Left lobe of liver (tissue), 2 donors: ENCODE data around the gene TBC1D22A. TPM values are rescaled to one million over a fixed set of nuclear protein-coding genes. Genes with fewer than 3 reads are reported as not detected.

Experiments used
- ATAC-seq: fragments of 200-7000 bp; cut with Tn5 transposase; one replicate; pipeline ENCODE4 v1.9.1; 2020; ENCODE audit warnings: mild to moderate bottlenecking, moderate library complexity
- DNase-seq: peaks from one replicate; pipeline ENCODE4 v3.0.0-alpha.2; 2020; ENCODE audit warnings: low spot score
- total RNA-seq: library from RNA; stranded (reverse); gene quantifications from one replicate; pipeline ENCODE4 v1.2.1, GENCODE V29; 2021
- donor health status: DM: no; HTN: no; CAD: no; lungs with moderate emphysema.
- donor health status: DM: no; HTN: yes; CAD: no.

Gene TBC1D22A
- total RNA-seq, 1 donor from 2014 or later, result 12.4 TPM

DNA sequence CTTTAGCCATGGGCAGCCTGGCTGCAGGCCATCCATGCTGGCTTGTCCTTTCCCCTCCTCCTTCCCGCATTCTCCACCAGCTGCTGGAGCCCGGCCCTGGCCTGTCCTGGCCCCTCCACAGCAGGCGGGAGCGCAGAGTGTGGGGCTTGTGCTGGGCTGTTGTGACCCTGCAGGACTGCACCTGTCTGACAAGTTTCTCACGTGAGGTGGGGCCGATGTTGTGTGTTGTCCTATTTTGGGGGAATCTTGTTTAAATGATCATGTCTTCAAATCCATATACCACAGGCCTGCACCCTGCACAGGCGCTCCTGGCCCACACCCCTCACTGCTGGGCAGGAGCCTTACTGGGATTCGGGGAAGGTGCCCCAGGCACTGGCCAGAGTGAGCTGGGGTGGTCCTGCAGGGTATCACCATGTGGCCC, 30.4 kb downstream of the TBC1D22A start:
- DNase-seq, result no peak
- peak; percentile 24 for ATAC-seq

DNA sequence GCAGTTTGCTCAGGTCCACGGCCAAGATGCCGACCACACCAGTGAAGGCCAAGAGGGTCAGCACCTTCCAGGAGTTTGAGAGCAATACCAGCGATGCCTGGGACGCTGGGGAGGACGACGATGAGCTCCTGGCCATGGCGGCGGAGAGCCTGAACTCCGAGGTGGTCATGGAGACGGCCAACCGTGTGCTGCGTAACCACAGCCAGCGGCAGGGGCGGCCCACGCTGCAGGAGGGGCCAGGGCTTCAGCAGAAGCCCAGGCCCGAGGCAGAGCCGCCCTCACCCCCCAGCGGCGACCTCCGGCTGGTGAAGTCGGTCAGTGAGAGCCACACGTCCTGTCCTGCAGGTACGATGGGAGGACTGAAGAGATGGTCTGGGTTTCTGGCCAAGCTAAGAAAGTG, 31.0 kb downstream of the TBC1D22A start:
- ATAC-seq, result no peak
- DNase-seq, result no peak

DNA sequence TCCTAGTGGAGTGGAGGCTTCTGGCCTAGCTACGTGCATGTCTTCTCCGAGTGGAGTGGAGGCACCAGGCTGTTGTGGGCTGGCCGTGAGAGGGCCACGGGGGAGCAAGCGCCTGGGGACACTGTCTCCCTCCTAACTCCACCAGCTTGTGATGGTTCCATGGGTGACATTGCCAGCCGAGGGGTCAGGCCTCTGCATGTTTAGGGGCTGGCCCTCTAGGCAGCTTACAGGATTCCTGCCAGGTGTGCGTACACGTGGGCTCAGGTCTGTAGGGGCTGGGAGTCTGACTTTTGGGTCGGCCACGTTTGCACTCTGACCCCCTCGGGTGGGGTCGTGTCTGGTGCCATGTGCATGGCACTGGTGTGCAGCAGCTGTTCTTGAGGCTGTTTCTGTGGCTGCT, 31.6 kb downstream of the TBC1D22A start:
- ATAC-seq (no peak), DNase-seq (no peak)

DNA sequence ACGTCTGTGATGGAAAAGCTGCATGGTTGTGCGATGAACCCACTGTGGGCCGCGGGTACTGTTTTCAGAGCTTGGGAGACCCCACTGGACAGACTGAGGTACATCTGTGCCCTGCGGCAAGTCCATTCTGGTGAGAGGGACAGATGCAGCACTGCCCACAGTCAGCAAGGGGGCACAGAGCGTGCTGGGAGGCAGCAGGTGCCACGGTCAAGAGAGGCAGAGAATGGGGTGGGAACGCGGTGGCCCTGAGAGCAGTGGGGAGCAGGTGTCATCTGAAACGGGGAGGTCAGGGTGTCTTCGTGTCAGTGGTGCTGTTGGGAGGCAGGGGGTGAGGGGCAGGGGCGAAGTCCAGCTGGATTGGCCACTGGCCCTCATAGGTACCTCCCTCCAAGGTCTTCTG, 32.0 kb downstream of the TBC1D22A start:
- no peak for DNase-seq
- no peak for ATAC-seq

DNA sequence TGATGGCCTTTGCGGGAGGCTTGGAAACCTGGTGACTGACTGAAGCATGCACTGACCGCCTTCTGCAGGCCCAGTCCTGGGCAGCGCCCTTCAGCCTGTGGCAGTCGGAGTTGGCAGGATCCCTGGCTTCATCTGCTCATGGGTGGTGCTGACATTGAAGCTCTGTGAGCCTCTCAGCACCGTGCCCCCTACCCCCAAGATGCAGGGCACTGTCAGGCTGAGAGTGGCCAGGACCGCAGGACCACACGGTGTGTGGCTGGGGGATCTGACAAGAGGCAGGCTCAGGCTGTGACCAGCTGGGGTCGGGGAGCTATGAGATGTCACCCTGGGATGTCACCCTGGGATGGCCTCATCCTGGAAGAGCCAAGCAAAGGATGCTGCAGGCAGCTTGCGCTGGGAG, 32.7 kb downstream of the TBC1D22A start:
- no peak for DNase-seq

DNA sequence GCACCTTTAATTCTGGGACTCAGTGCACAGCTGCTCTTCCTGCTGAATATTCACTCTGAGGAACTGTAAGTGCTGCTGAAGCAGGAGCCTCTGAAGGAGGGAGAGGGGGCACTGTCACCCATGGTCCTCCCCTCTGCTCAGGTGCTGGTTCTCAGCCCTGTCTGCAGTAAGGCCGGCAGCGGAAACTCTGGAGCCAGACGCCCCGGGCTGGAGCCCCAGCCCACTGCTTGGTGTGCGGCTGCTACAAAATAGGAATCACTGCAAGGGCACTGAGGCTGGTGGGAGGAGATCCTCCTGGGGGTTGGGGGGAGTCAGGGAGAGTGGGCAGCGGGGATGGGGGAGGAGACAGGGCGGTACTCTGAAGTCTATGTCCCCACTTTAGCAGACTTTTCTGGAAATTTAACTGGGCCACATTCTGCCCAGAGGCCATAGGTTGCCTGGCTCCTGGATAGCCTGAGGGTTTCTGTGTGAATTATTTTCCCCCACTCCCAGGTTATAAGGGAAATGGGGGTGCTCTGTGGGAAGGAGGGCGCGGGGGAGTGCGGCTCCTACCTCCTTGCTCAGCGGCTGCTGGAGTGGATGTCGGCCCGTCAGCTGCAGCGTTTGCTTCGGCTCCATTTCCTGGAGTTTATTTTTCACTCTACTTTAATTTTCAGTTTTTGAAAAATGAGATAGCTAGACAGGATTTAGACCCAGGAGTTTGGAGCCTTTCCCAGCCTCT, 33.6 kb downstream of the TBC1D22A start:
- DNase-seq, result no peak
- ATAC-seq, result no peak

More for the DNA sequence above, 32.7 kb downstream of the TBC1D22A start:
- no peak for ATAC-seq

DNA sequence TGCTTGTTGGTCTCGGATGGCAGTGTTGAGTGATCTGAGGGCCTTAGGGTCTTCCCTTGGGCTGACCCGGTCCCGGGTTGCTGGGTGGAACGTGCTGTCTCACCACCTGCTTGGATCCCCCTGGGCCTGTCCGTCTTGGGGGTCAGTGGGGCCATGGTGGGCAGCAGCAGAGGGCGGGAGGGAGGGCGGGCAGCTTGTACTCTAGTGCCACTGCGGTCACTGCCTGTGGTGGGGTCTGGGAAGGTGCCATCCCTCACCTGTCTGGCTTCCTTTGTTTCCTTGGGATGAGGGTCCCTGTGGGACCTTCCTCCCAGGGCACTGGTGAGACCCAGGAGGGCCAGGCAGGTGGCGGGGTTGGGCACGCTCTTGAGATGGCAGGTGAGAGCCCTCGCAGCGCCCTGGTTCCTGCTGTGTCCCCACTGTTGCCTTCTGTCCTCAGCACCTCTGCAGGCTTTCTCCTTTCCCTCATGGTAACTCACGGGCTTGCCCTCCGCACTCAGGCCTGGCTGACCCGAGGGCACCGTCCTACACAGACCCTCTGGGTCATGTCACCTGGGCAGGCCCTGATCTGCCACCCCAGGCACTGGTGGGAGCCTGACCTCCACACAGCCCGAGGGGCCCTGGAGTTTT, 34.2 kb downstream of the TBC1D22A start:
- ATAC-seq (no peak), DNase-seq (no peak)

DNA sequence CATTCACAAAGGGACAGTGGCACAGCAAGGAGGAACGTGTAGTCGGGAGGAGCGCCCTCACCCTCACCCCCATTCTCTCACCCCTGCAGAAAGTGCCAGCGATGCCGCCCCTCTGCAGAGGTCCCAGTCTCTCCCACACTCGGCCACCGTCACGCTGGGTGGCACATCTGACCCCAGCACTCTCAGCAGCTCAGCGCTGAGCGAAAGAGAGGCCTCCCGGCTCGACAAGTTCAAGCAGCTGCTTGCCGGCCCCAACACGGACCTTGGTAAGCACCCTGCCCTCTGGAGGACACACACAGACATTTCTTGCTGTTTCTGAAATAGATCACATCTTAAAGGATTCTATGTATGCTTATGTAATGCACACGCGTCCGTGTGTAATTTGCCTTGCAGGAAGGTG, 34.9 kb downstream of the TBC1D22A start:
- DNase-seq (no peak), ATAC-seq (no peak)

DNA sequence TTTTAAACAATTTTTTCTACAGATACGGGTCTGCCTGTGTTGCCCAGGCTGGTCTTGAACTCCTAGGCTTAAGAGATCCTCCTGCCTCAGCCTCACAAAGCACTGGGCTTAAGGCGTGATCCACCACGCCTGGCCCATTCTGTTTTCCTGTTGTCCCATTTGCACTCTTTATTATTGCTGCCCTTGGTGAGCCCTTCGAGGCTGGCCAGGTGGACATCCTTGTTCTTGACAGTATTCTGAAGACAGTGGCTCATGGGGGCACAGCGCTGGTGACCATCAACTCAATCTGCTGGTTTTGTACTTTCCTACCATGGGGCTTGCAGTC, 35.6 kb downstream of the TBC1D22A start:
- ATAC-seq, result no peak
- DNase-seq, result no peak

DNA sequence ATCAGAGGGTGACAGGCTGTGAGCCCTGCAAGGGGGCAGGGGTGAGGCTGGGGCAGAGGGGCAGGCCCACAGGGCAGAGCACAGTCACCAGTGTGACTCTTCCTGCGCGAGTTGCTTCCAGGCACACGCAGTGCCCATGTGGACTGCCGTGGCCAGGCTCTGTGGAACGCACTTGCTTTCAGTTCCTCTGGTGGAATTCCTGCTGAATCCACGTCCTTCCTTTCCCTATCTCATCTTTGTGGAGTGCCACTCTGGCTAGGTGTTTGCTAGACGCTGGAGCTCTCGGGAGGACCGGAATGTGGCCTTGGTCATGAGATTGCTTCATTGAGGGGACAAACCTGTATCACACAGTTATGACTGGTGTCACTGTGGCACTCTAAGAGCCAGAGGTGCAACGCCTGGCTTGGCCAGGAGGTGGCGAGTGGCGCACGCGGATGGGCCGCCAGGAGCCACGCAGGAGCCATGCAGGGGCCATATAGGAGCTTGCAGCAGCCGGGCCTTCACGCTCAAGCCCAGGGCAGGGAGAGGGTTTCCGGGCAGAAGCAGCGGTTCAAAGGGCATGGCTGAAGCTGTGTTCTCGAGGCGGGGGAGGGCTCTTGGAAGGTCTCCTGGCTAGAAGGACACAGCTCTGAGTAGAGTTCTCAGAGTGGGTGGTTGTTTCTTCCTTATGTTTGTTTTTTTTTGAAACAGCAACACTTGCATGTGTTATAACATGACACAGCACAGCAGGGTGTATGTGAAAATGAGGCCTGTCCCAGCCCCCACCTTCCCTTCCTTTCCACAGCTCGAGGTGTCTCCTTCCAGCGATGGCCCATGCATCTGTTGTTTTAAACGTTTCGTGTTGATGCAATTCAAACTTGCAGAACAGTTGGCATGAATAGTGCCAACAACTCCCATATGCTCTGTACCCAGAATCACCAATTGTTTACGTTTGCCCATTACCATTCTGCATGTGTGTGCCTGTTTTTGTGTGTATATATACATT, 36.2 kb downstream of the TBC1D22A start:
- DNase-seq (peak; percentile 94), ATAC-seq (peak; percentile 95)

DNA sequence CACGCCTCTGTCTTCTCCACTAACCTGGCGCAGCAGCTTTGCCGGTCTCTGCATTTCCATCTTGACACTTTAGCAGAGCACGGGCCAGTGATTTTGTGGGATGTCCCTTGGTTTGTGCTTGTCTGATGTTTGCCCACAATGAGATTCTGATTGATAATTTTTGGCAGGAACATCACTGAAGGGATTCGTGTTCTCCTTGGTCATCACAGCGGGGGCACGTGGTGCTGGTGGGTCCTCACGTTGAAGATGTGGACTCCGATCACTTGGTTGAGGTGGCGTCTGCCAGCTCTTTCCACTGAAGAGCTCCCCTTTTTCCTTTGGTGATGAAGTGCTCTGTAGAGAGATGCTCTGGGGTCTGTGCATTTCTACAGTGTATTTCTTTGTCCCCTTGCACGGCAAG, 37.2 kb downstream of the TBC1D22A start:
- ATAC-seq (no peak), DNase-seq (no peak)

DNA sequence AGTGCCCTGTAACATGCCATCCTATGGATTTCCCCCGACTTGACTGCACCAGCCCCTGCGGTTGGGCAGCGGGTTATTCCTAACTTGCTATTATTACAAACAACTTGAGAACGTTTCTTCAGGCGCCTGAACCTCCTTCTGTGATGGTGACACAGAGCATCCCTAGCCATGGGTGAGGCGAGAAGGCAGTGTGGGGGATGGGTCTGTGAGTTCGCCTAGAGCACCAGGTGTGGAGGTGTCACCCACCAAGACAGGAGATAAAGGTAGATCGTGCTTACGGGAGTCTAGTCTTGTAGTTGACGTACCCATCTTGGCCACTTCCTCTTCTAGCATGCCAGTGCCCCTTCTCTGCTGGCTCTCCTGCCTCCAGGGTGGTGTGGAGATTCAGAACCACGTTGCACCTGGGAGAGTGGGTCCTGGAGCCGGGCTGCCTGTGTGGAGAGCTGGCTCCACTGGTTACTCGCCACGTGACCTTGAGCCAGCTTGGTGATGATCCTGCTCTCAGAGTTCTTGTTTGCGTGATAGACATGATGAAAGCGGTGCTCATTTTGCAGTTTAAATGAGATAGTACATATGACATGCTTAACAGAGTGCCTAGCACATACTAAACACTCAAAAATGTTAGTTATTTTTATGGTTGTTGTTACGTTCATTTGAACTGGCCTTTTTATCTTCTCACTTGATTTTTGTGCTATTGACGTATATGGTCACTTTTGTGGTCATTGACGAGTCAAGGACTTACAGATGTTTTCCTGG, 37.8 kb downstream of the TBC1D22A start:
- no peak for ATAC-seq
- no peak for DNase-seq

DNA sequence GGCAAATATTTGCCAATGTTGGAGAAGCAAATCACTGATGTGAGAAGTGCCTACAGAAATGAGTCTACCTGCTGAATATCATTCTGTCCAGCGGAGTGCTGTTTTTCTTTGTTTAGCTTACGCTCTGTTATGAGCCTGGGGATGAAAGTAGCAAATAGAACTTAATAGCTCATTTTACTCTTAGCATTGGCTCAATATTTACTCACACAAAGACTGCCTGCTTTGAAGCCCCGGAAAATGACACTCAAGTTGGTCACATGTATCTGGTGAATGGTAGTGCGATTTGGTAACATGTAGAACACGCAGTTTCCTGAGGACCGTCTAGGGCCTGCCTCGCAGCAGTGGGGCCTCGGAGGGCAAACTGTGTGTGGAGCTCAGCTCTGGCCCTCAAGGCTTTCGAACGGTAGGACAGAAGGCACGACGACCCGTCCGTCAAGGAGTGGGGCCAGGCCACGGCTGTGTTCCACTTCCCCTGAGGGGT, 38.9 kb downstream of the TBC1D22A start:
- DNase-seq, result no peak
- no peak for ATAC-seq

DNA sequence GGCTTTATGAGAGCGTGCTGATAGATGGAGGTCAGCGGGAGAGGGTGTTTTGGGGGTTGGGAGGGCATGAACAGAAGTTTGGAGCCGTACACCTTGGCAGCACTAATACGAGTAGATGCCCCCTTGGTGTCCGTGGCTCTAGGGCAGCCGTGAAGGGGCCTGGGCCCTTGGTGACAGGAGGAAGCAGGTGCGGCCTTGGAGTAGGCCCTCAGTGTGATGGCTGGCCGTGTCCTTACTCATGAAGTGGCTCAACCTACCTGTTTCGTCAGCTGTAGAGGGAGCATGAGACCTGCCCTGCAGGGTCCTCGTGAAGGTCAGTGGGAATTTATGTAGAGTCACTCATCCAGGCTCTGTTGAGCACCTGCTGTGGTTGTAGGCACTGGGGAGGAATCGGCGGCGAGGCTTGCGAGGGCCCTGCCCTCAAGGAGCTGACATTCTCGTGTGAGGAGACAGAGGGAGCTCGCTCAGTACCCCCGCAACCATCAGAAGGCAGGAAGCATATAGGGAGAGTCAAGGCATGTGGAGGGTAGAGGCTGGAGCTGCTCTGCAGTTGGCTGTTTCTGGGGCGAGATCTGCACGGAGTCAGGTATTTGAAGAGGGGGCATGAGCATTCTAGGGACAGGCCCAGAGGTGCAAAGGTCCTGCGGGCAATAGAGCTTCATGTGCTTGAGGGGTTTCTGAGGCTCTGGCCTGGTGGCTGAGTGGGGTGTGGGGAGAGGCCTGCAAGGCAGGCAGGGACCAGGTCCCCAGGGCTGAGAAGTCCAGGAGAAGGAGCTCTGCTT, 39.6 kb downstream of the TBC1D22A start:
- no peak for ATAC-seq

DNA sequence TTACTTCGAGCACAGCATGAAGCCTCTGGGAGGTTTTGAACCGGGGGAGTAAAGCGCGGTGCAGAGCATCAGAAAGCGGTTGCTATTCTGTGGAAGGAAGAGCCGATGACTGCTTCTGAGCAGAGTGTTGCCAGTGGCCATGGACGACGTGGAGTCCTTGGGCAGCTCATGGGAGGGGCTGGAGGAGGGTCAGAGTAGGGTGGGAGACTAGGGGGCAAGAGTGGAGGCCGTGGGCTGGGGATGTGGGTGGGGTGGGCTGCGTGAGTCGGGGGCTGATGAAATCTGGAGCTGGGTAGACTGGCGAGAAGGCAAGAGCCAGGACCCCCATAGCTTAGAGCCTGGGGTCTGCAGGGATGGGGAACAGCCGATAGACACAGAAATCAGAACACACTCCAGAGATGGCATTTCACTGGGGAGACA, 40.2 kb downstream of the TBC1D22A start:
- ATAC-seq (no peak), DNase-seq (no peak)

More for the DNA sequence above, 39.6 kb downstream of the TBC1D22A start:
- no peak for DNase-seq

DNA sequence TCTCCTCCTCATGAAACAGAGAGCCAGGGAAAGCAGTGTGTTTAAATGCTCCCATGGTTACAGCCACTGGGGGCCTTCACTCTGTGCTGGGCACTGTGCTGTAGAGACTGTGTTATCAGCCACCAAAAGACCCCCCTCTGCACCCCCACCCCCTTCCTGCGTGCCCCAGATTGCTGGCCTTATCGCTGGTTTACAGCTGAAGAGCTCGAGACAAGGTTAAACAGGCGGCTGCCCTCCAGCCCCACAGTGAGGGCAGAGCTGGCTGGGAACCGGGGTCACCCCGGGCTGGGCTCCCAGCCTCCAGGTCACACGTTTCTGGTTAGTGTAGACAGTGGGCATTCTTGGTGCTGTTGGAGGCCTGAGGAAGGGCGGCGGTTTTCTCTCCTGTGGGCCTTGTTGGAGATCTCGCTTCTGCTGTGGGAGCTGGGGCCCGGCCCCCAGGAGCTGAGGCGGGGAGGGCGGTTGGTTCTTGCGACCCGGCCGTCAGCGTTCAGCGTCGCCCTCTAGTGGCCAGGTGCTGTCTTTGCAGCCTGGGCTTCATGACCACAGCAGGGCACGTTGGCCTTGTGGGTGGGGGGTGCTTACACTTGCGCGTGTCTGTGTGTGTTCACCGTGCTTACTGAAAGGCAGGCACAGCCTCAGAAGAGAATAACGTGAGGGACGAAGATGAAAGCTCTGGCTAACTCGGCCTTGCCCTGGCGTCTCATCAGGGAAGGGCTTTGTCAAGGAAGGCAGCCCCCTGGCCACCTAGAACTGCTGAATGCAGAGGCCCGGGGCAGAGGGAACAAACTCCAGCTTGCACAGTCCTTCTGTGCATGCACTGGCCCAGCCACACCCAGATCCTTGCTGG, 40.8 kb downstream of the TBC1D22A start:
- ATAC-seq (peak; percentile 74), DNase-seq (peak; percentile 69)

DNA sequence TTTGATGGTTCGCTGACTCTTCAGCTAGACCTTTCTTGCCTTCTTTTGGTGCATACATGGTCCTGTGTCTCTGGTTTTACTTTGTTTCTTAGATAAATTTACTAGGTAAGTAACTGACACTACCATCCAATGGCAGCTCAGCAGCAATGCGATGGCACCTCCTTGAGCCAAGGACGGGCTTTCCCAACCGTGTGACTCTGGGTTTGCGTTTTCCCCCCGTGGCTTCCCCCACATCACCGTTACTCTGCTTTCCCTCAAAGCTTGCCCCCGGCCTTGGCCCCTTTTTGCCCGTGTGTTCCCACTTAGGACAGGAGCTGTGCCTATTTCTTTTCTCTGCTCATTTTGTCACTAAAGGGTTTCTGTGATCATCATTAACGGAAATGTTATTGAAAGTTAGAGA, 41.5 kb downstream of the TBC1D22A start:
- DNase-seq, result no peak
- no peak for ATAC-seq

DNA sequence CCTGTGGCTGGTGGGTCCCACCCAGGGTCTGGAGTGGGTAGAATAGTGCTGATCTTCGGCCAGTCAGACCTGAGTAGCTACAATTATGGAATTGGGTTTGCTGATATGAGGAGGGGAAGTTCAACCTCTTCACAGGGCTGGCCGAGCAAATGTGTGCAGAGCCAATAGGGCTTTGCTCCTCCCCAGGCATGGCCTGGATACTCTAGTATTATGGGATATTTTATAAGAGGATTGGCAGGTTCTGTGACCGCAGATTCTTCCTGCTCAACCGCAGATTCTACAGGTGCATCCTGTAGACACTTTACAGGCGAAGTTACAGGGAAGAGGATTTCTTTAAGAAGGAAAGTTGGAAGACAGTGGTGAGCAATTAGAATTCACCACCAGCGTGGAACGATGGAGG, 44.3 kb downstream of the TBC1D22A start:
- ATAC-seq, result no peak
- no peak for DNase-seq

DNA sequence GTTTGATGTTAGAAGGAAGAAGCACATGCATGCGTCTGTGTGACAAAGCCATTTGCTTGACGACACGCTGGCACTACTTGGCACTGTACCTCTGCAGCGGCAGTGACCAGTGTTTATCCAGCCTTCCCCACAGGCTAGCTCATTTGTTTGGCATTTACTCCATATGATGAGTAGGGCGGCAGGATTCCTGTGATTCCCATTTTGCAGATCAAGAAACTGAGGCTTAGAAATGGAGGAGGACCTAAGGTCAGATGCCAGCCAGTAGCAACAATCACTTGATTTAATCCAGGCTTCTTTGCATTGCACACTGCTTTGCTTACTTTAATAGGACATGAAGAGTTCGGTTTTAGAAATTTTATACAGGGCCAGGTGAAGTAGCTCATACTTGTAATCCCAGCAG, 45.0 kb downstream of the TBC1D22A start:
- DNase-seq, result no peak
- no peak for ATAC-seq
